NCI-H1048 (cell line): ENCODE results near the gene WDR86.

Experiments used
- DNase-seq: peaks from one replicate; lab custom pipeline; 2025; lab: John Stamatoyannopoulos, UW

The WDR86 gene

GRCh38 chr7:151439855-151440798 lies 30.3 kb upstream of the WDR86 start, which contains the start of gene CRYGN:
TSS of gene CRYGN (minus strand) at chr7:151440141. CDS start at chr7:151439917, 224 bp downstream.
- no peak for DNase-seq

GRCh38 chr7:151438864-151439601 lies 29.2 kb upstream of the WDR86 start:
- DNase-seq = no peak

- no peak for DNase-seq
Measured at GRCh38 chr7:151437866-151438516, 28.2 kb upstream of the WDR86 start.

- no peak for DNase-seq
Measured at GRCh38 chr7:151437159-151437553, 27.3 kb upstream of the WDR86 start.

- DNase-seq = no peak
Measured at GRCh38 chr7:151436446-151437158, 26.8 kb upstream of the WDR86 start.

GRCh38 chr7:151435971-151436370 lies 26.1 kb upstream of the WDR86 start:
- DNase-seq = no peak

- DNase-seq = no peak
Measured at GRCh38 chr7:151435103-151435916, 25.5 kb upstream of the WDR86 start.

GRCh38 chr7:151434549-151434948 lies 24.7 kb upstream of the WDR86 start:
- DNase-seq = no peak

- DNase-seq = no peak
Measured at GRCh38 chr7:151433721-151434400, 24.0 kb upstream of the WDR86 start.

GRCh38 chr7:151432658-151433521 lies 23.1 kb upstream of the WDR86 start:
- no peak for DNase-seq

GRCh38 chr7:151431768-151432311 lies 22.0 kb upstream of the WDR86 start:
- no peak for DNase-seq

- DNase-seq = no peak
Measured at GRCh38 chr7:151431281-151431767, 21.5 kb upstream of the WDR86 start.

GRCh38 chr7:151430391-151431205 lies 20.8 kb upstream of the WDR86 start:
- DNase-seq = no peak

- DNase-seq = no peak
Measured at GRCh38 chr7:151429560-151430331, 19.9 kb upstream of the WDR86 start.

GRCh38 chr7:151429237-151429559 lies 19.4 kb upstream of the WDR86 start:
- DNase-seq = no peak

- DNase-seq = no peak
Measured at GRCh38 chr7:151428378-151429236, 18.8 kb upstream of the WDR86 start.
